ENCODE measurements around the gene LRRC7.
A peak's percentile ranks its signal among the peaks of the same experiment; 100 is the strongest.

The LRRC7 gene

GRCh38 chr1:70112838-70113237 is 545.1 kb downstream of the LRRC7 start:
- no peak for DNase-seq

GRCh38 chr1:70115315-70115714 is 547.6 kb downstream of the LRRC7 start:
- no peak for DNase-seq

- DNase-seq, result no peak
Observed at GRCh38 chr1:70117046-70117445, 549.3 kb downstream of the LRRC7 start.

GRCh38 chr1:70134148-70134547 is 566.4 kb downstream of the LRRC7 start:
- DNase-seq, result peak; percentile 6

GRCh38 chr1:70140343-70140742 is 572.6 kb downstream of the LRRC7 start:
- DNase-seq, result peak; percentile 69

- peak; percentile 13 for DNase-seq
Observed at GRCh38 chr1:70140894-70141293, 573.2 kb downstream of the LRRC7 start.

GRCh38 chr1:70142075-70142474 is 574.4 kb downstream of the LRRC7 start:
- peak; percentile 24 for DNase-seq

GRCh38 chr1:70143048-70143659 is 575.4 kb downstream of the LRRC7 start:
- peak; percentile 64 for DNase-seq

GRCh38 chr1:70146488-70146887 is 578.8 kb downstream of the LRRC7 start:
- peak; percentile 35 for DNase-seq

- no peak for DNase-seq
Observed at GRCh38 chr1:70150444-70150843, 582.7 kb downstream of the LRRC7 start.

- DNase-seq, result no peak
Observed at GRCh38 chr1:70153739-70154138, 586.0 kb downstream of the LRRC7 start.

- peak; percentile 19 for DNase-seq
Observed at GRCh38 chr1:70156529-70157120, 588.9 kb downstream of the LRRC7 start.

GRCh38 chr1:70164350-70164749 is 596.6 kb downstream of the LRRC7 start:
- no peak for DNase-seq

- no peak for DNase-seq
Observed at GRCh38 chr1:70168283-70168682, 600.6 kb downstream of the LRRC7 start.

GRCh38 chr1:70169018-70169839 is 601.5 kb downstream of the LRRC7 start:
- no peak for DNase-seq

- DNase-seq, result no peak
Observed at GRCh38 chr1:70171512-70171911, 603.8 kb downstream of the LRRC7 start.
